GM12865 (cell line): ENCODE data around the gene SERTM1.

Experiments
- DNase-seq: peaks from one replicate; pipeline ENCODE4 v3.0.0; 2010; ENCODE audit warnings: low read depth
- H3K4me3 ChIP-seq: 2 replicates; pipeline ENCODE4 v1.5.1; 2011; ENCODE audit warnings: mild to moderate bottlenecking, low read depth, low read length, control low read depth
- CTCF ChIP-seq: IDR thresholded peaks from 2 replicates; pipeline ENCODE4 v1.5.1; 2011; ENCODE audit warnings: low read length, control low read depth, low read depth, inconsistent platforms; ENCODE audit not compliant: insufficient read depth; ENCODE audit errors: missing control alignments

Gene SERTM1

GRCh38 chr13:36681894-36682624 lies 8.2 kb downstream of the SERTM1 start:
- no peak for DNase-seq
- no peak overlapping the region for H3K4me3 ChIP-seq
- no peak for TF ChIP-seq CTCF

GRCh38 chr13:36683701-36684100 lies 9.9 kb downstream of the SERTM1 start:
- H3K4me3 ChIP-seq, result no peak overlapping the region
- TF ChIP-seq CTCF, result no peak
- no peak for DNase-seq

- TF ChIP-seq CTCF, result no peak
- H3K4me3 ChIP-seq, result no peak overlapping the region
- DNase-seq, result no peak
These were observed 12.1 kb downstream of the SERTM1 start for GRCh38 chr13:36685927-36686326.

GRCh38 chr13:36696410-36697010 lies 22.7 kb downstream of the SERTM1 start:
- TF ChIP-seq CTCF, result no peak
- no peak for DNase-seq
- no peak overlapping the region for H3K4me3 ChIP-seq

- no peak for DNase-seq
- TF ChIP-seq CTCF, result no peak
- H3K4me3 ChIP-seq, result no peak overlapping the region
These were observed 26.4 kb downstream of the SERTM1 start for GRCh38 chr13:36700170-36700569.

DNA sequence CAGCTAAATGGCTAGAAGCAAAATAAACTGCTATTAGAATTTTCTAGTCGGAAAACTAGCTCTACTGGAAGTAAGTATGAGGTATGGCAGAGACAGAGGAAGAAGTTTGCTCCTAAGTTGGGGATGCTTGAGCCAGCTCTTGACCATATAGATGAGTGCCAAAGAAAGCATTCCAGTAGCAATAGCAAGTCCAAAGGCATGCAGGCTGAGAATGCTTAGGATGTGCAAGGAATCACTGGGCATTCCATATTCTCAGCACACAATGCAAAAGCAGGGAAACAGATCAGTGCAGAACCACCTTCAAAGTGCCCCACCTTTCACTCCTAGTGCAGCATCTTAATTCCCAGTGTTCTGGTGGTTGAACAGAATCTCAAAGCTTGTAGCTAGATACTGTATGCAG lies 32.9 kb downstream of the SERTM1 start:
- DNase-seq, result no peak
- no peak overlapping the region for H3K4me3 ChIP-seq
- no peak for TF ChIP-seq CTCF

DNA sequence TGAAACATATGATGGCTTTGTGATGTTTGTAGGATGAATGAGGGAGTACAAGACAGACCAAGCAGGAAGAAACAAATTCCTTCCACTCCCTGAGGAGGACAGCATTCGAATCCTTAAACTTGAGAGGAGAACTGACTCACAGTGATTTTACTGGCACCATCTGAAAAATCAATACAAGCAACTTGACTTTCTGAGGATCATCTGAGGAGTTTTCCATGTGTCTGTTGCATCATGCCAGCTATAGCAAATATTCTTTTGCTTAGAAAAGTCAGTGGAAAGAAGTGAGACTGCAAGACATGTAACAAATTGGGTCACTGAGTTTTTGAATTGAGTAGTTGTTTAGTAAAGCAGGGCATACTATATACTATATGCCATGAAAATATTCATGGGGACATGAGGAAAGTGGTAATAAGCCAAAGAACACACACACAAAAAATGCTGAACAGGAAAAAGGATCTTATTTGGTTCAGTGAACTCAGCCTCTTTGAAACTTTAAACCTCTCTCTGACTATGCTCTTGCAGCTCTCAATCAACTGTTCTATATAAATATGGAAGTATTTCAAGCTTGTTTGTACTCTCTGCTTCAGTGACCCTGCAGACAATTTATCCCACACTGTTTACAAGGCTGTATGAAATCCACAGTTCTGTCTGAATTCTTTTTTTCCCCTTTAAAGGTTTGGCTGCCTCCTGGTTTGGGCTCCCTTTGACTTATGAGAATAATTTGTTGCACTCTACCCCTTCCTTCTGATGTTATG lies 35.5 kb downstream of the SERTM1 start:
- no peak overlapping the region for H3K4me3 ChIP-seq
- no peak for DNase-seq
- TF ChIP-seq CTCF, result no peak
